Astrocyte (in vitro differentiated cells and primary cell): Measurements from ENCODE around the gene JOSD1. TPM values are rescaled to one million over a fixed set of nuclear protein-coding genes. Genes with fewer than 3 reads are reported as not detected.

Experiments used
- total RNA-seq: library from RNA; stranded (reverse); gene quantifications from 2 replicates; pipeline ENCODE4 v1.2.1, GENCODE V29; 2021

JOSD1 gene
- total RNA-seq, 1 donor from 2014 or later, result 45.6 TPM

Other genes starting within 250 kb of the JOSD1 start
- gene KCNJ4, start 245.7 kb downstream of the JOSD1 start, total RNA-seq, result 0.19 and 0.30 TPM in 2 replicates
- gene KDELR3, start 232.8 kb downstream of the JOSD1 start, total RNA-seq, result 72.6 and 96.0 TPM in 2 replicates
- gene DDX17, start 194.6 kb downstream of the JOSD1 start, total RNA-seq, result 258 TPM in 2 replicates
- gene DMC1, start 130.8 kb downstream of the JOSD1 start, total RNA-seq, result 0.11 TPM in 1 of 2 replicates, not detected in the other
- 2.3 and 3.4 TPM in 2 replicates for gene FAM227A, start 44.6 kb downstream of the JOSD1 start, total RNA-seq
- 23.2 TPM in 2 replicates for gene CBY1, start 44.3 kb downstream of the JOSD1 start, total RNA-seq
- gene TOMM22, start 19.0 kb downstream of the JOSD1 start, total RNA-seq, result 75.9 and 77.8 TPM in 2 replicates
- 49.8 and 59.8 TPM in 2 replicates for gene GTPBP1, start 5.0 kb upstream of the JOSD1 start, total RNA-seq
- gene SUN2, start 55.1 kb upstream of the JOSD1 start, total RNA-seq, result 46.5 and 51.0 TPM in 2 replicates
- gene DNAL4, start 93.2 kb upstream of the JOSD1 start, total RNA-seq, result 12.8 and 12.9 TPM in 2 replicates
- gene NPTXR, start 143.1 kb upstream of the JOSD1 start, total RNA-seq, result 5.1 and 5.4 TPM in 2 replicates
- gene CBX6, start 171.3 kb upstream of the JOSD1 start, total RNA-seq, result 34.9 and 38.9 TPM in 2 replicates